Measurements from ENCODE around the gene C1orf94.
"Not testable (repeated sequence)": the region's sequence is repeated elsewhere in the genome, so short reads cannot be mapped to it uniquely, and the experiment has no call there.

C1orf94 gene

DNA sequence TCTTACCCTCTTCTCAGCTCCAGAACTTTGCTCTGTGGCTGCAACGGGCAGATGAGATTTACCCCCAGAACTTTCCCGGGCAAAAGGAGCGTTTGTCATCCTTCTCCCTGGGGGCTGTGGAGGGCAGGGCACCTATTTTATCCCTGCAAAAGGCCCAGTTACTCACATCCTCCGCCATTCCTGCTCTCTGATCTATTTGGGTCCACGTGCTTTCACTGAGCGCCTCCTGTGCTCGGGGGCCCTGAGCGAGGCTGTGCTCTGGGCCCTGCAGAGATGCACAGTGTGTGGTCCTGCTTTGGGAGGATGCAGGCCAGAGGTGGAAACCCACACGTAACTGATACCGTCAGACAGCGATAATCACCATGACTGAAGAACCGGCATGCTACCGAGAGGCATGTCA, 9.3 kb upstream of the C1orf94 start:
- TF ChIP-seq, protein P1, sequence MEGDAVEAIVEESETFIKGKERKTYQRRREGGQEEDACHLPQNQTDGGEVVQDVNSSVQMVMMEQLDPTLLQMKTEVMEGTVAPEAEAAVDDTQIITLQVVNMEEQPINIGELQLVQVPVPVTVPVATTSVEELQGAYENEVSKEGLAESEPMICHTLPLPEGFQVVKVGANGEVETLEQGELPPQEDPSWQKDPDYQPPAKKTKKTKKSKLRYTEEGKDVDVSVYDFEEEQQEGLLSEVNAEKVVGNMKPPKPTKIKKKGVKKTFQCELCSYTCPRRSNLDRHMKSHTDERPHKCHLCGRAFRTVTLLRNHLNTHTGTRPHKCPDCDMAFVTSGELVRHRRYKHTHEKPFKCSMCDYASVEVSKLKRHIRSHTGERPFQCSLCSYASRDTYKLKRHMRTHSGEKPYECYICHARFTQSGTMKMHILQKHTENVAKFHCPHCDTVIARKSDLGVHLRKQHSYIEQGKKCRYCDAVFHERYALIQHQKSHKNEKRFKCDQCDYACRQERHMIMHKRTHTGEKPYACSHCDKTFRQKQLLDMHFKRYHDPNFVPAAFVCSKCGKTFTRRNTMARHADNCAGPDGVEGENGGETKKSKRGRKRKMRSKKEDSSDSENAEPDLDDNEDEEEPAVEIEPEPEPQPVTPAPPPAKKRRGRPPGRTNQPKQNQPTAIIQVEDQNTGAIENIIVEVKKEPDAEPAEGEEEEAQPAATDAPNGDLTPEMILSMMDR (IDR thresholded peaks at IDR 0.05; ENCODE audit: low read depth, low read length): no peak
- TF ChIP-seq EZH2phosphoT487 (IDR thresholded peaks at IDR 0.05; ENCODE audit: low read depth): no peak
- Histone ChIP-seq H3K4me3 (ENCODE audit: low read length) (no peak overlapping the region), H3K4me1 (ENCODE audit: low read length) (no peaks in the 10 kb centered on the region), H3K27me3 (ENCODE audit: low read depth, low read length) (no peaks in the 10 kb centered on the region), H3K9ac (ENCODE audit: low read length) (no peak overlapping the region), H3K27ac (ENCODE audit: low read length) (no peak overlapping the region), H3K36me3 (replicated peaks; ENCODE audit: low read depth, low read length) (no peaks in the 10 kb centered on the region), H3K9me3 (ENCODE audit: insufficient read depth, low read length) (no peaks in the 10 kb centered on the region), H3K79me2 (ENCODE audit: low read length) (no peaks in the 10 kb centered on the region), H4K20me1 (ENCODE audit: insufficient read depth, low read length) (no peaks in the 10 kb centered on the region), H3K4me2 (ENCODE audit: low read length) (no peak overlapping the region), H2AFZ (ENCODE audit: low read depth, low read length) (no peak overlapping the region)

GRCh38 chr1:34175744-34176143, 963 bp upstream of the C1orf94 start:
- Histone ChIP-seq H3K4me2 (ENCODE audit: low read length) (no peak overlapping the region), H3K27ac (ENCODE audit: low read length) (no peak overlapping the region), H3K9me3 (ENCODE audit: insufficient read depth, low read length) (no peaks in the 10 kb centered on the region), H2AFZ (ENCODE audit: low read depth, low read length) (no peak overlapping the region), H3K4me3 (ENCODE audit: low read length) (no peak overlapping the region), H4K20me1 (ENCODE audit: insufficient read depth, low read length) (no peaks in the 10 kb centered on the region), H3K27me3 (ENCODE audit: low read depth, low read length) (no peaks in the 10 kb centered on the region), H3K9ac (ENCODE audit: low read length) (no peak overlapping the region), H3K79me2 (ENCODE audit: low read length) (no peaks in the 10 kb centered on the region), H3K36me3 (replicated peaks; ENCODE audit: low read depth, low read length) (no peaks in the 10 kb centered on the region), H3K4me1 (ENCODE audit: low read length) (no peaks in the 10 kb centered on the region)
- TF ChIP-seq, protein P1 (IDR thresholded peaks at IDR 0.05; ENCODE audit: low read depth, low read length): no peak
- TF ChIP-seq EZH2phosphoT487 (IDR thresholded peaks at IDR 0.05; ENCODE audit: low read depth): no peak

- no peak overlapping the region for H3K4me3 ChIP-seq (ENCODE audit: low read length)
- no peaks in the 10 kb centered on the region for H3K79me2 ChIP-seq (ENCODE audit: low read length)
- no peak overlapping the region for H2AFZ ChIP-seq (ENCODE audit: low read depth, low read length)
- no peaks in the 10 kb centered on the region for H3K27me3 ChIP-seq (ENCODE audit: low read depth, low read length)
- no peaks in the 10 kb centered on the region for H3K9me3 ChIP-seq (ENCODE audit: insufficient read depth, low read length)
- H3K36me3 ChIP-seq (replicated peaks; ENCODE audit: low read depth, low read length): no peaks in the 10 kb centered on the region
- no peaks in the 10 kb centered on the region for H4K20me1 ChIP-seq (ENCODE audit: insufficient read depth, low read length)
- no peak overlapping the region for H3K4me2 ChIP-seq (ENCODE audit: low read length)
- no peak for TF ChIP-seq EZH2phosphoT487 (IDR thresholded peaks at IDR 0.05; ENCODE audit: low read depth)
- TF ChIP-seq, protein P1 (IDR thresholded peaks at IDR 0.05; ENCODE audit: low read depth, low read length): no peak
- no peaks in the 10 kb centered on the region for H3K4me1 ChIP-seq (ENCODE audit: low read length)
- no peak overlapping the region for H3K27ac ChIP-seq (ENCODE audit: low read length)
- H3K9ac ChIP-seq (ENCODE audit: low read length): no peak overlapping the region
Observed at GRCh38 chr1:34178072-34178471, 1.4 kb downstream of the C1orf94 start.

- not testable (repeated sequence) for H3K4me3 ChIP-seq (ENCODE audit: low read length); H3K79me2 ChIP-seq (ENCODE audit: low read length); H3K36me3 ChIP-seq (replicated peaks; ENCODE audit: low read depth, low read length); H3K27ac ChIP-seq (ENCODE audit: low read length); H3K9ac ChIP-seq (ENCODE audit: low read length); H4K20me1 ChIP-seq (ENCODE audit: insufficient read depth, low read length); H2AFZ ChIP-seq (ENCODE audit: low read depth, low read length); H3K4me1 ChIP-seq (ENCODE audit: low read length); H3K4me2 ChIP-seq (ENCODE audit: low read length); H3K27me3 ChIP-seq (ENCODE audit: low read depth, low read length); H3K9me3 ChIP-seq (ENCODE audit: insufficient read depth, low read length)
Observed at GRCh38 chr1:34183381-34183780, 6.7 kb downstream of the C1orf94 start.

All from OCI-LY3 (cell line).